H9 (cell line): Measurements from ENCODE around the gene KRTAP5-7. TPM values are rescaled to one million over a fixed set of nuclear protein-coding genes. Genes with fewer than 3 reads are reported as not detected.

Source experiments
- DNase-seq: peaks from one replicate; pipeline ENCODE4 v3.0.0-alpha.2; 2017
- H2AFZ ChIP-seq: one replicate; pipeline ENCODE4 v1.6.1; 2013; ENCODE audit warnings: mild to moderate bottlenecking, low read length, control low read depth, moderate library complexity
- H2AK5ac ChIP-seq: 2 replicates; pipeline ENCODE4 v1.6.1; 2013; ENCODE audit warnings: low read length, control low read depth, mixed read lengths; ENCODE audit not compliant: insufficient read length
- H2BK120ac ChIP-seq: one replicate; pipeline ENCODE4 v1.6.1; 2013; ENCODE audit warnings: low read depth, mild to moderate bottlenecking, low read length, control low read depth, inconsistent platforms; ENCODE audit not compliant: poor library complexity, severe bottlenecking
- H2BK12ac ChIP-seq: 2 replicates; pipeline ENCODE4 v1.6.1; 2013; ENCODE audit warnings: low read length, control low read depth, mixed read lengths, low read depth; ENCODE audit not compliant: insufficient read length
- H2BK15ac ChIP-seq: 2 replicates; pipeline ENCODE4 v1.6.1; 2013; ENCODE audit warnings: low read depth, low read length, control low read depth
- H2BK20ac ChIP-seq: one replicate; pipeline ENCODE4 v1.6.1; 2013; ENCODE audit warnings: low read depth, mild to moderate bottlenecking, low read length, control low read depth, inconsistent platforms; ENCODE audit not compliant: poor library complexity, severe bottlenecking
- H2BK5ac ChIP-seq: 2 replicates; pipeline ENCODE4 v1.6.1; 2013; ENCODE audit warnings: low read length, control low read depth, mixed read lengths; ENCODE audit not compliant: insufficient read length
- H3K14ac ChIP-seq: 2 replicates; pipeline ENCODE4 v1.6.1; 2013; ENCODE audit warnings: low read length, control low read depth; ENCODE audit not compliant: insufficient read depth
- H3K18ac ChIP-seq: 2 replicates; pipeline ENCODE4 v1.6.1; 2013; ENCODE audit warnings: low read depth, mild to moderate bottlenecking, mixed read lengths, low read length, control low read depth; ENCODE audit not compliant: insufficient read length
- H3K23ac ChIP-seq: 2 replicates; pipeline ENCODE4 v1.6.1; 2013; ENCODE audit warnings: low read length, control low read depth, mixed read lengths, low read depth; ENCODE audit not compliant: insufficient read length
- H3K23me2 ChIP-seq: 2 replicates; pipeline ENCODE4 v1.6.1; 2013; ENCODE audit warnings: low read depth, mild to moderate bottlenecking, mixed read lengths, low read length, control low read depth; ENCODE audit not compliant: insufficient read length, poor library complexity, severe bottlenecking
- H3K27ac ChIP-seq: 2 replicates; pipeline ENCODE4 v1.5.1; 2013; ENCODE audit warnings: low read length, control low read depth, mixed read lengths, low read depth; ENCODE audit not compliant: insufficient read length
- H3K27me3 ChIP-seq: 2 replicates; pipeline ENCODE4 v1.6.1; 2013; ENCODE audit warnings: low read length, control low read depth, inconsistent platforms; ENCODE audit not compliant: insufficient read depth
- H3K4ac ChIP-seq: 2 replicates; pipeline ENCODE4 v1.6.1; 2013; ENCODE audit warnings: low read depth, mild to moderate bottlenecking, control low read depth, inconsistent platforms, low read length, moderate library complexity
- H3K4me1 ChIP-seq: 2 replicates; pipeline ENCODE4 v1.6.1; 2013; ENCODE audit warnings: low read length, control low read depth, inconsistent platforms; ENCODE audit not compliant: insufficient read depth
- H3K4me2 ChIP-seq: 2 replicates; pipeline ENCODE4 v1.6.1; 2013; ENCODE audit warnings: low read length, control low read depth, mixed read lengths; ENCODE audit not compliant: insufficient read length, insufficient read depth
- H3K56ac ChIP-seq: 2 replicates; pipeline ENCODE4 v1.6.1; 2013; ENCODE audit warnings: low read depth, mild to moderate bottlenecking, mixed read lengths, low read length, control low read depth; ENCODE audit not compliant: insufficient read length
- H3K79me1 ChIP-seq: 2 replicates; pipeline ENCODE4 v1.6.1; 2013; ENCODE audit warnings: low read depth, mild to moderate bottlenecking, moderate library complexity, low read length, control low read depth, inconsistent platforms; ENCODE audit not compliant: insufficient read depth, poor library complexity, severe bottlenecking
- H3K79me2 ChIP-seq: 2 replicates; pipeline ENCODE4 v1.6.1; 2013; ENCODE audit warnings: low read length, control low read depth, inconsistent platforms; ENCODE audit not compliant: insufficient read depth
- H3K9ac ChIP-seq: 2 replicates; pipeline ENCODE4 v1.6.1; 2013; ENCODE audit warnings: low read length, control low read depth, mixed read lengths; ENCODE audit not compliant: insufficient read length; ENCODE audit errors: extremely low read depth
- H3K9me3 ChIP-seq: one replicate; pipeline ENCODE4 v1.6.1; 2013; ENCODE audit warnings: low read depth, low read length, inconsistent platforms; ENCODE audit not compliant: control insufficient read depth
- H3T11ph ChIP-seq: one replicate; pipeline ENCODE4 v1.6.1; 2013; ENCODE audit warnings: mild to moderate bottlenecking, low read length, control low read depth, inconsistent platforms
- H4K20me1 ChIP-seq: one replicate; pipeline ENCODE4 v1.6.1; 2013; ENCODE audit not compliant: control insufficient read depth, insufficient read length, insufficient read depth
- H4K5ac ChIP-seq: 2 replicates; pipeline ENCODE4 v1.6.1; 2013; ENCODE audit warnings: low read depth, mild to moderate bottlenecking, mixed read lengths, low read length, control low read depth; ENCODE audit not compliant: insufficient read length
- H4K8ac ChIP-seq: replicated peaks from 2 replicates; pipeline ENCODE4 v1.6.1; 2013; ENCODE audit warnings: low read length, control low read depth, mixed read lengths, low read depth; ENCODE audit not compliant: insufficient read length
- H4K91ac ChIP-seq: 2 replicates; pipeline ENCODE4 v1.6.1; 2013; ENCODE audit warnings: low read depth, mild to moderate bottlenecking, moderate library complexity, mixed read lengths, low read length, control low read depth; ENCODE audit not compliant: insufficient read length
- H3K27ac Mint-ChIP-seq, 3 experiments: 2 replicates in 2 of 3; 3 replicates in 1 of 3; pipeline ENCODE4 v1.8.0; 2020 to 2021; ENCODE audit warnings: mixed read lengths in 3 of 3, mild to moderate bottlenecking in 1 of 3, moderate library complexity in 1 of 3
- H3K27me3 Mint-ChIP-seq: 2 replicates; pipeline ENCODE4 v1.8.0; 2021; ENCODE audit warnings: low read depth, mild to moderate bottlenecking, moderate library complexity, mixed read lengths
- H3K36me3 Mint-ChIP-seq, 3 experiments: 2 replicates in 2 of 3; 3 replicates in 1 of 3; pipeline ENCODE4 v1.8.0; 2020 to 2021; ENCODE audit warnings: low read depth in 3 of 3, mixed read lengths in 3 of 3; ENCODE audit not compliant: insufficient read depth in 1 of 3
- H3K4me1 Mint-ChIP-seq, 2 experiments: 2 replicates each; pipeline ENCODE4 v1.8.0; 2020; ENCODE audit warnings: mixed read lengths in 2 of 2
- H3K4me3 Mint-ChIP-seq, 2 experiments: 2 replicates in 1 of 2; 3 replicates in 1 of 2; pipeline ENCODE4 v1.8.0; 2020 to 2021; ENCODE audit warnings: mild to moderate bottlenecking in 2 of 2, mixed read lengths in 2 of 2, moderate library complexity in 1 of 2
- H3K9me3 Mint-ChIP-seq, 2 experiments: 2 replicates in 1 of 2; 3 replicates in 1 of 2; pipeline ENCODE4 v1.8.0; 2020; ENCODE audit warnings: mild to moderate bottlenecking in 2 of 2, mixed read lengths in 2 of 2, moderate library complexity in 1 of 2
- WGBS: extraction: QIAGEN DNeasy Blood & Tissue Kit; methylation state at CpG from one replicate; pipeline ENCODE4 v1.1.7; 2013; ENCODE audit warnings: missing lambda C conversion rate, low lambda C conversion rate, mixed read lengths; ENCODE audit not compliant: insufficient read length; ENCODE audit errors: extremely low coverage; 5-methylcytosine and 5-hydroxymethylcytosine counted together
- total RNA-seq: library from RNA; stranded (reverse); gene quantifications from 2 replicates; pipeline ENCODE4 v1.2.1, GENCODE V29; 2021
- TF ChIP-seq, protein P1 (sequence below): fragments of 200-600 bp; sonication (generic); conservative IDR thresholded peaks from 3 replicates; pipeline ENCODE4 v1.8.0; 2021; ENCODE audit warnings: antibody characterized with exemption, mild to moderate bottlenecking

Gene KRTAP5-7
- total RNA-seq, 1 experiment from 2014 or later, result not detected

DNA sequence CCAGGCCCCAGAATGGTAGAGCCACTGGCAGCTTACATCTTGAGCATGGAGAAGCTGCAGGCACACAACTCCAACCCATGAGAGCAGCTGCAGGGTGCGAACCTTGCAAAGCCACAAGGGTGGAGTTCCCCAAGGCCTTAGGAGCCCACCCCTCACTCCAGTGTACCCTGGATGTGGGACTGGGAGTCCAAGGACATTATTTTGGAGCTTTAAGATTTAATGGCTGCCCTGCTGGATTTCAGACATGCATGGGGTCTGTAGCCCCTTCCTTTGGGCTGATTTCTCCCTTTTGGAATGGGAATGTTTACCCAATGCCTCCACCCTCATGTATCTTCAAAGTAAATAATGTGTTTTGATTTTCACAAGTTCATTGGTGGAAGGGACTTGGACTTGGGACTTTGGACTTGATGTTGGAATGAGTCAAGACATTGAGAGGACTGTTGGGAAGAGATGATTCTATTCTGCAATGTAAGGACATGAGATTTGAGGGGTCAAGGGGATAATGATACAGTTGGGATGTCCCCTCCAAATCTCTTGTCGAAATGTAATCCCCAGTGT lies 1.1 kb upstream of the KRTAP5-7 start:
- Histone ChIP-seq H3K79me2 (no peaks in the 10 kb centered on the region), H2BK120ac (no peak overlapping the region), H3K79me1 (no peaks in the 10 kb centered on the region), H3K27ac (no peak overlapping the region), H4K8ac (no peak overlapping the region), H2BK5ac (no peak overlapping the region), H3K23ac (no peak overlapping the region), H4K20me1 (no peaks in the 10 kb centered on the region), H3T11ph (no peak overlapping the region), H2AK5ac (no peak overlapping the region), H4K5ac (no peak overlapping the region), H3K9ac (no peak overlapping the region), H2AFZ (no peak overlapping the region), H3K4me2 (no peak overlapping the region), H2BK15ac (no peak overlapping the region), H2BK20ac (no peak overlapping the region), H3K14ac (no peak overlapping the region), H3K56ac (no peak overlapping the region), H4K91ac (no peak overlapping the region), H3K23me2 (no peaks in the 10 kb centered on the region), H3K4ac (no peak overlapping the region), H3K4me1 (no peaks in the 10 kb centered on the region), H3K27me3 (no peaks in the 10 kb centered on the region), H2BK12ac (no peak overlapping the region), H3K9me3 (no peaks in the 10 kb centered on the region), H3K18ac (no peak overlapping the region)
- no peak for DNase-seq
- Mint-ChIP-seq H3K27me3 (peaks cover 8% of the 10 kb centered on the region), H3K9me3 (peaks cover 0 to 4% of the 10 kb centered on the region in 2 experiments; a peak in 1 of 5 replicates), H3K27ac (no peak overlapping the region), H3K36me3 (no peaks in the 10 kb centered on the region), H3K4me1 (no peaks in the 10 kb centered on the region; a peak in 1 of 4 replicates), H3K4me3 (no peak overlapping the region)
- TF ChIP-seq, protein P1, sequence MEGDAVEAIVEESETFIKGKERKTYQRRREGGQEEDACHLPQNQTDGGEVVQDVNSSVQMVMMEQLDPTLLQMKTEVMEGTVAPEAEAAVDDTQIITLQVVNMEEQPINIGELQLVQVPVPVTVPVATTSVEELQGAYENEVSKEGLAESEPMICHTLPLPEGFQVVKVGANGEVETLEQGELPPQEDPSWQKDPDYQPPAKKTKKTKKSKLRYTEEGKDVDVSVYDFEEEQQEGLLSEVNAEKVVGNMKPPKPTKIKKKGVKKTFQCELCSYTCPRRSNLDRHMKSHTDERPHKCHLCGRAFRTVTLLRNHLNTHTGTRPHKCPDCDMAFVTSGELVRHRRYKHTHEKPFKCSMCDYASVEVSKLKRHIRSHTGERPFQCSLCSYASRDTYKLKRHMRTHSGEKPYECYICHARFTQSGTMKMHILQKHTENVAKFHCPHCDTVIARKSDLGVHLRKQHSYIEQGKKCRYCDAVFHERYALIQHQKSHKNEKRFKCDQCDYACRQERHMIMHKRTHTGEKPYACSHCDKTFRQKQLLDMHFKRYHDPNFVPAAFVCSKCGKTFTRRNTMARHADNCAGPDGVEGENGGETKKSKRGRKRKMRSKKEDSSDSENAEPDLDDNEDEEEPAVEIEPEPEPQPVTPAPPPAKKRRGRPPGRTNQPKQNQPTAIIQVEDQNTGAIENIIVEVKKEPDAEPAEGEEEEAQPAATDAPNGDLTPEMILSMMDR, result no peak
- WGBS, result no CpG with 5 or more reads among the region's 2 CpGs
